Fibroblast of skin of abdomen (primary cell): ENCODE data around the gene KDM5B.
"Not testable (repeated sequence)": the region's sequence is repeated elsewhere in the genome, so short reads cannot be mapped to it uniquely, and the experiment has no call there.

Source experiments
- DNase-seq: peaks from one replicate; pipeline ENCODE4 v3.0.0-alpha.2; 2013

KDM5B gene

DNA sequence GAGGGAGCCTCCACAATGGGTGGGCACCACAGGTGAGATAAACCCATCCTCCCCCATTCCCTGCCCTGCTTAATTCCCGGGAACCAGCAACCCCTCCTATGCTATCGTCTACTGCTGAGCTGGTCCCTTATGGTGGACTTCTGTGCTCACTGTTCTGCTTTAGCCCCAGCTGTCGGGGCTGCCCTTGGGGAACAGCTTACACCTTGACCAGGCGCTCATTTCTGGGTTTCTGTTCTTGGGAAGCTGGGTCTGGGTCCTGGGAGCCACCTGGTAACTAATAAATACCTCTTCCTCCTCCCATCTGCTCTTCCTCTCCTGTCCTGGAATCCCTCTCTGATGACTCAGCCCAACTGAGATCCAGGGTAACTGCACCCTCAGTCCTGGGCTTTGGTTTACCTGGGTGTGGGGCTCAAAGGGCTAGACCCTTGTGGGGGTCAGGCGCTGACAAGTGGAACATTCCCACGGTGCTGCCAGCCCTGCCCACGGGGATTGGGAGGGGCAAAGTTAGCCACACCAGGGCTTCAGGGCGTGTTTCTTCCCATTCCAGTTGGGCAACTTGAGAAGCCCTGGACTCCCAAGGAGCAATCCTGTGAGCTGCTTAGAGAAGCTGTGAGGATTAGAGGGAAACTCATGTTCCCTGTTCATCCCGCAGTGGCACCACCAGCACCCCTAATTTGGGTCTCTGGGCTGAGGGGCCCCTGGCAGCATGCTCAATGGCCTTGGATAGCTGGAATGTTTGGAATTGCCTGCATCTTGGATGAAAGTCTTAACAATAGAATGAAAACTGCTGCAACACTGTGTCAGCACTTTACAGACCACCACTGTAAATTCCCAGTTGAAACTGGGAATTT lies 4.2 kb upstream of the KDM5B start:
- DNase-seq = no peak

DNA sequence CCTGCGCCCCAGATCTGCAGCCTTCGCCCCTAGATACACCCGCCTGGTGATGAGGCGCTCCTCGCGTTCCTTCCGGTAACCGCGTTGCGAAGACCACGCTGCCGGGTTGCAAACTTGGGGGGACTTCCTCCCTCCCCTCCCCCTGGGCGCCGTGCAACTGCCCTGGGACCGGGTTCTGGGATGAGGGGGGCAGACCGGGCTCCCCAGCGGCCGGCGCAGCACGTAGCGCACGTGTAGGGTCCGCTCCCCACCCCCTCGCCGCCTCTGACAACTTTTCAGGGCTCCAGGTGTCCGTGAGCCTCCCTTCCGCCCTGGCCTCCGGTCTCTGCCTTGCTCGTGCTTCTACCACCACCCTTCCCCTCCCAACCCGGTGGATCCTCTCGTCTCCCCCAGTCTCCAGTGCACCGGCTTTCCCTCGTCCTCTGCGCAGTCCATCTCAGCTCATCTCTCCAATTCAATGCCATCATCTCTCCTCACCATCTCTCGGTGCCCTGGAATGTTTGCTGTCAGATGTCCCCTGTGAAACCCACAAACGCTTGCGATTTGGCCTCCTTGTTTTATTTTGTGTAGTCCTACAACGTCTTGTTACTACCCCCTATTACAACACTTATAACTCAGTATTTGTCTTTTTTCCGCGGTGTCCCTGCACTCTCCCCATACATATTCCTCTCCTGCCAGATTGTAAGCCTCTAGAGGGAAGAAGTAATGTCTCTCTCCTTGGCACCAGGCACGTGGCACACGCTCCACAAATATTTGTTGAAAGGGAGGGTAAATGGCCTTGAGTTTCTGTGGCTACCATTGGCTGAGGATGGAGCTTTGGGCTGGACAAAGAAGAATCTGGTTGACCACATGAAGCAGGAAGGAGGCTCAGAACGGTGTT lies 3.3 kb upstream of the KDM5B start:
- peak; percentile 34 for DNase-seq

DNA sequence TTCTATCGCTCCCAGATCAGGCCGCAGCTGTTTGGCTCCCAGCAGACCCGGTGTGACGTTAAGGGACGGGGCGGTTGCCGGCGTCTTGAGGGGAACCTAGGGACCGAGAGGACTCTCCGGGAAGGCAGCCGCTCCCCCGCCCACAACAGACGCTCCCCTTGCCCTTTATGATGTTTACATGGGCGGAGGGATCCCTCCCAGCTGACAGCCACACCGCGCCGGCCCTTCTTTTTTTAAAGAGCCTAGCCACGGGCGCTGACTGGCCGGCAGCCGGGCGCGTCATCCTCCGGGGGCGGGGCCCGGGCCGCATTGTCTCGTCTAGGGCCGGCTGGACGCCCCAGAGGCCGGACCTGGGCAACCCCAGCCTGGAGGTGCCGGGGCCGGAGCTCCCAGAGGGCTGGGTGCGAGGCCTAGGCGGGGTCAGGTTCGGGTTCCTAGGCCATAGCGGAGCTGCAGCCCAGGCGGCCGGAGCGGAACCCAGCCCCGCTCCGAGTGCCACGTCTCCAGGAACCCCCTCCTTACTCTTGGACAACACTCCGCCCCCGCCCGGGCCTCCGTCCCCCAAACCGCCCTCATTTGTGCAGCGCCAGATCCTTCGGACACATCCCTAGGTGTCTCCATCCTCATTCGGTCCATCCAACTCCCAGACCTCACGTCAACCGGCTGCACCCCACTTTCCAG lies 2.5 kb upstream of the KDM5B start, which contains the start of gene PCAT6:
Gene PCAT6, plus strand, starts transcription at position 340 of the 681 bp plus-strand sequence.
- DNase-seq = peak; percentile 98

DNA sequence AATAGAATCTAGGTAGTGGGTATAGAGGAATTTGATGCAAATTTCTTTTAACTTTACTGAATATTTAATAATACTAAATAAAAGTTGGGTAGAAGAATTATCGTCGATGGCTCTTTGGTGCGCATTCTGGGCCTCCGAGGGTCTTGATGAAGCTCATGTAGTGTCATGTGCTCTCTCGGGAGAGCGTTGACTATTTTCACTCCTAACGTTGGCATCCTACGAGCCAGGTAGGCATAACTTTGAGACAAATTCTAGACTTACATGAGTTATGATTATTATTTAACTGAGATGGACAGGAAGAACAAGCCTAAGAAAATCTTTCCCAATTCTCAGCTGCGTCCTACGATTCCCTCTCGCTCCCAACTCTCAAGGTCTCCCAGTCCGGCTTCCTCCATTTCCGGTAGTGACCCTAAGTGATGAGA lies 2.0 kb upstream of the KDM5B start:
- no peak for DNase-seq

DNA sequence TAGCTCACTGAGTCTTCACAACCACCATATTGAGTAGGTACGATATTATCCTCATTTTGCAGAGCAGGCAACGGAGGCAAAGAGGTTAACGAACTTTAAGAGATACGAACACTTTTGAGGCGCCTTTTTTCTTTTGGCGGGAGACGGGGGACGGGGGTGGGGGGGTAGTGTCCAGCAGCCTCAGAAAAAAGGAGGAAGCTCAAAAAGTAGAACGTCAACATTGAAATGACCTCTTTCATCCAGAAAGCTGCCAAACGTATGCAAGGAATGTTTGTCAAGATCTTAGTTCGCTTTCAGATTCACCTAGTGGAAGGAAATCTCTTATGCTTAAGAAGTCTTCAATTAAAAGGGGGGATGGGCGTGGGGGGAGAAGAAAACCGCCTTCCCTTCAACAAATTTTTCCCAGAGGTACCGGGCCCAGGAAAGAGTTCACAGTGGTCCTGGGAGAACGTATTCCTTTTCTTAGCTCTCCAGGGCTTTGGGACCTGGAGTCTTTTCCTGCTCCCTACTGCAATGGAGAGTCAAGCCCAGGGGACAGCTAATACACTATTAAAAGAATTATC lies 1.5 kb upstream of the KDM5B start:
- no peak for DNase-seq

DNA sequence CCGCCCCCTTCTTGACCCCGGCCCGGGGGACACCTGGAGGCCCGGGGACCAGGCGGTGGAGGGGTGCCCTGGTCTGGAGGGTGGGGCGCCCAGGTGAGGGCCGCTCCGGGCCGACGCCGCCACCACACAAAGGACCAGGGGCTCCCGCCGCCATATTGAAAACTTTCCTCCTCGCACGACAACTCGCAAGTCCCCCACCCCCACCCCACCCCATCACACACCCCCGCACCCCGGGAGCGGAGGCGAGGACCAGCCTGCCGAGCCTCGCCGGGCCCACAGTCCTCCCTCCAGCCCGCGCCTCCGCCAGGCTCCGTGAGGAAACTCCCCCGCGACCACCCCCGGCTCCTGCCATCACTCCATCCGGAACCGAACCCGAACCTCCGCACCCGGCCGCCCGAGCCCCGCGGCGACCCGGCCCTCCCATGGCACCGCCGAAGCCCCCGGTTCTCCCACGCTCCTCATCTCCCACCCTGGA lies 733 bp downstream of the KDM5B start:
- peak; percentile 43 for DNase-seq

DNA sequence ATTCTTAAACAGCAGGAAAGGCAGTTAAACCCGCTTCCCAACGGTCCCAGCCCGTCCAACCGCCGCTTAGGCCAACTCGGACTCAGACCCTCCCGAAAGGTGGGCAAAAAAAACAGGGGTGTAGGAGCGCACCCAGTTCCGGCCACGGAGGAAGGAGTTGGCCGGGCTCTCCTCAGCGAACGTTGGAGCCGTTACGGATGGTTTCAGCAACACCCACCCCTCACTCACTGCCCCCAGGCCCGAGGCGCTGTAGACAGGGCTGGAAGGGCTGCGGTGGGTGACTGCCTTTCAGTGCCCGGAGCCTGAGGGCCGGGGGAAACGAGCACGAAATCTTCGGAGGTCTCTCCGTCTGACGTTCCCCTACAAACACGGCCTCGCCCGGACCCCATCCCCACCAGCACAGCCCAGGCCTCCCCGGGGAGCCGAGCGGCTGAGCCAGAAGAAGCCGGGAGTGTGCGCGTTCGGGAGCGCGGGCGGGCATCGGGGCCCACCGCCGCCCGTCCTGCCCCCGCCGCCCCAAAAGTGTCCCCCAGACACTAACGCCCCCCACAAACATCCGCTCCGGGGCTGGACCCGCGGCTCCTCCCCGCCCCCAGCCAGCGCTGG lies 1.3 kb downstream of the KDM5B start:
- no peak for DNase-seq

DNA sequence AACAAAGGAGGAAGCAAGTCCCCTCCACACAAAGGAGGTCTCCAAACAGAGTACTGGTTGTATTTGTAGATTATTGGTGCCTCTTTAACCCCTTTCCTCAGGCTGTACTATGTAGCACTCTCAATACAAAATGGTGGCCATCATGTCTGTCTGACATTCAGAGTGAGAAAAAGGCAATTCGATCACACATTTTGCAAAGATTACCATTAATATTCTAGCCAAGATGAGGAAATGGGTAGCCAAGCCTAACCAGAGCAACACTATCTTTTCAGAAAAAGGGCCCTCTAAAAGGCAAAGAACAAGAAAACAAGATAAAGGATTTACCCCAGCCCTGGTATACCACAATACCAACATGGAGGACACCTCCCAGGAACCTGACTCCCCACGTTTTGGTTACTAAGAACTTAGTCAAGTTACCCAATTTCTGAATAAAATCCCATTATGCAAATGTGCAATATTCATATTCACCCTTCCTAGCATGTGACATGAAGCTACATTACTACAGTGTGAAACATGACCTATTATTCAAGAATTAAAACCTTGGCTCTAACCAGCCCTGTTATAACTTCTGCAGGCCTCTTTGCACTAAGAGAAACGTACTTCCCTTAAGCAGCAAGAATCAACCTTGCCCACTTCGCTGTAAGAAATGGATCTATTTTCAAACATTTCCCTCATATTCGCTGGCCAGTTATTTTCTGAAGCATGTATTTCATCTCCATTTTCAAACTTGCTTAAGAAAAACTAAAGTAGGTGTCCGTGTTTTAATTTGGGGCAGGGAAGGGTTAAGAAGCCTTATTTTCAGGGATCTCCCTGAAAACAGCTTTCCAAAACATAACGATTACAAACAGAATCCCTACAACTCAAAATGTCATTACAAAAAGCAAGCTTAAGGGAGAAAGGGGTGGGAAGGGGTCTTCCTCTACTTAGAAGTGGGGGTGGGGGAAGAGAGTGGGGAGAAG lies 2.1 kb downstream of the KDM5B start:
- no peak for DNase-seq

DNA sequence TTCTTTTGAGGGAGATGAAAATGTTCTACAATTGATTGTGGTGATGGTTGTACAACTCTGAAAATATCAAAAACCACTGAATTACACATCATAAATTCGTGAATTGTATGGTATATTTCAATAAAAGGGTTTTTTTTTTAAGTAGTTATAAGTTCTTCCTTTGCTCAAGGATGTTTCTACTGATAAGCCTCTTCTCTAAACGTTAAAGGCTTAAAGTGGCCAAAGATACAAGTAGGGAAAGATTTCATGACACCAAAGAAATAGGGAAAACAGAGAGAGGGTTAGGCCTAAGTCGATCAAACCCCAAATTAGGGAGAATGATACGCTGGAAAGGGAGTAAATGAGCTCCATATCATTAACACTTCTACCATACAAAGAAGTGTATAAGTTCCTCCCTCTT lies 4.1 kb downstream of the KDM5B start:
- no peak for DNase-seq

DNA sequence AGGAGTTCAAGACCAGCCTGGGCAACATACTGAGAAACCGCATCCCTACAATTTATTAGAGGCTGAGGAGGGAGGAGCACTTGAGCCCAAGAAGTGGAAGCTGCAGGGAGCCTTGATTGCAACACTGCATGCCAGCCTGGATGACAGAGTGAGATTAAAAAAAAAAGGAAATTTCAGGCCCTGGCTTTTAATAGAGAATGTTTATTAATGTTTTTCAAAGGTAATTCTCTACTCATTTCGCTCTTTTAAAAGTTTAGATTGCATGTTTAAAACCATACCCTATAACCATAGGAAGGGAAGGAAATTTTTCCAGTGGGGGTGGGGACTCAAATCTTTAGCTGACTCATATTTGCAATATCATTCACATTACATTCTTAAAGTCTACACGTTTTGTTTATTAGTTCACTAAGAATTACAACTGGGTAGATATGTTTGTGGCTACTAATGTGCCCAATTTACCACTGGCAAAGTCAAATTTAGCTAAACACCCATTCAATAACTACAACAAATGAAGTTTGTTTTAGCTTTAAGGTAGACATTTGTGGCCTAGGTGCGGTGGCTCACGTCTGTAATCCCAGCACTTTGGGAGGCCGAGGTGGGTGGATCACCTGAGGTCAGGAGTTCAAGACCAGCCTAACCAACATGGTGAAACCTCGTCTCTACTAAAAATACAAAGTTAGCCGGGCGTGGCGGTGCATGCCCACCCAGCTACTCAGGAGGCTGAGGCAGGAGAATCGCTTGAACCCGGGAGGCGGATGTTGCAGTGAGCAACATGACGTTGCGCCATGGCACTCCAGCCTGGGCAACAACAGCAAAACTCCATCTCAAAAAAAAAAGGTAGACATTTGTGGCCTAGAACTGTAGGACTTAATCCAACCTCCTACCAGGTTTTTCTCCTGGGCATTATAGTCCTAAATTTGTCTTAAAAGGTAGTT lies 5.0 kb downstream of the KDM5B start:
- peak; percentile 47 for DNase-seq

DNA sequence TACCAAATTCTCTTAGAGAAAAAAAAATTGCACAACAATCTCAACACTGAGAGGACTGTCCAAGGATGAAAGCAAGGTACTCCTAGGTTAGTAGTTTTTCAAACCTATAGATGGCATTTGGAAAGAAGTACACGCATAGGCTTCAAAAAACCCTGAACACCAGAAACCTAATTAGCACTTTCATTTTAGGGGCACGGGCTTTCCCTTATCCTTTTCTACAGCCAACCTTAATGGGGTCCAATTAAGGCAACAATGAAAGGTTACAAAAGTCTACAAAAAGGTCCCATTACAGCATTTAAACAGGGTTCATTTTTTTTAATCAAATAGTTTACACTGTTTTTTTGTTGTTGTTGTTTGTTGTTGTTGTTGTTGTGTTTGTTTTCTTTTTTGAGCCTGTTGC lies 6.2 kb downstream of the KDM5B start:
- no peak for DNase-seq

DNA sequence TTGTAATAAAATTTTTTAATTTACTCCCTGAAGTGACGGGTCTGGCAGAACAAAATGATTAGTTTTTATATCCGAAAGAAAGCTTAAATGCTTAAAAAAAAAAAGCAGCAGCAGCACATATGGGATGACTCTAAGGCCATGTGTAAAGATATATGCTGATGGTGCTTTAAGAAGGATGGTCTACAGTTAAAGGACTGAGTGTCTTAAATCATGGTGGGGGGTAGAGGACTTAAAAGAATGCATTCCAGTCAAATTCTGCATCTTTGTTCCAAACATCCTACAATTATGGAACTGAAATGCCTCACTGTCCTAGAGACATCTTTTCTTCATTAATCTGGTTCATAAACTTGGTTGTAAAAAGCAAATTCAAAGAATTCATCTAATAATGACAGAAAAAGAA lies 7.0 kb downstream of the KDM5B start:
- peak; percentile 71 for DNase-seq

DNA sequence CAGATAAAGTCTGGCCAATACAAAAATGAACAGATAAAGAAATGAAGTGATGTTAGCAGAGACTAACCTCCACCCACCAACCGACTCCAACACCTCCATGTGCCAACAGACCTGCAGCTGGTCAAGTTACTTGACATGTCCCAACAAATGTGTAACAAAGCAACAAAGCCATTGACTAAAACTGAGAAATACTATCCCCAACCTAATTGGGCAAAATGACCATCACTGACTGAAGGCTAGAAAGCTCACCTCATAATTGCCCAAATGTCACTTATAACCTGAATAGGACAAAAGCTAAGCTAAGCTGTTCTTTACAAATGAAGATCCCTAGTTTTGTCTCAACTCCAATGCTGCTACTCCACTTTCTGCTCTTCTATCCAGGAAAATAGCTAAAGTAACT lies 7.5 kb downstream of the KDM5B start:
- no peak for DNase-seq

DNA sequence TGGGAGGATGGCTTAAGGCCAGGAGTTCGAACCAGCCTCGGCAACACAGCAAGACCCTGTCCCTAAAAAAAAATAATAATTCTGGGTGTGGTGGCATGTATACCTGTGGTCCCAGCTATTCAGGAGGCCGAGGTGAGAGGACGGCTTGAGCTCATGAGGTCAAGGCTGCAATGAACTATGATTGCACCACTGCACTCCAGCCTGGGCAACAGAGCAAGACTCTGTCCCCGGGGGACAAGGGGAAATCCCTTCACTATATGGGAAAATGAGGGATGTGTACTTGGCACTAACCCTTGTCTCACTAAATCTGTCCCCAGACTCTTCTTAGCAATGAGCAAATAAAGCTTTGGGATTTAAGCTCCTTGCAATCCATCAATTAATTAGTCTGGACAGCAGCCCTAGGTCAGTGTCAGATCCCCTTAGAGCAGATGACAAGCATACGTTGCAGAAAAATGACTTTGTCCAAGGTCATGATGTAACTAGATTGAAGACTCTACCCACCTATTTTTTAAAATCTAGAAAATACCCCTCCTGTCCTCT lies 9.4 kb downstream of the KDM5B start:
- DNase-seq = no peak

DNA sequence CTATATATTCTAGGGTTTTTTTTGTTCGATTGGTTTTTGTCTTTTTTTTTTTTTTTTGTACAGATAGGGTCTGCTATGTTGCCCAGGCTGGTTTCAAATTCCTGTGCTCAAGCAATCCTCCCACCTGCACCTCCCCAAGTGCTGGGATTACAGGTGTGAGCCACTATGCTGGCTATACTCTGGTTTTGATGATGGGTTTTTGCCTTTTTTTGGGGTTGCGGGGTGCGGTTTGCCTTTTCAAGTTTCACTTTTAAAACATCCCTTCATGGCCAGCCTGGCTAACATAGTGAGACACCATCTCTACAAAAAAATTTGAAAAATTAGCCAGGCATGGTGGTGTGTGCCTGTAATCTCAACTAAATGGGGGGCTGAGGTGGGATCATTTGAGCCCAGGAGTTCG lies 10.0 kb downstream of the KDM5B start:
- DNase-seq = no peak

DNA sequence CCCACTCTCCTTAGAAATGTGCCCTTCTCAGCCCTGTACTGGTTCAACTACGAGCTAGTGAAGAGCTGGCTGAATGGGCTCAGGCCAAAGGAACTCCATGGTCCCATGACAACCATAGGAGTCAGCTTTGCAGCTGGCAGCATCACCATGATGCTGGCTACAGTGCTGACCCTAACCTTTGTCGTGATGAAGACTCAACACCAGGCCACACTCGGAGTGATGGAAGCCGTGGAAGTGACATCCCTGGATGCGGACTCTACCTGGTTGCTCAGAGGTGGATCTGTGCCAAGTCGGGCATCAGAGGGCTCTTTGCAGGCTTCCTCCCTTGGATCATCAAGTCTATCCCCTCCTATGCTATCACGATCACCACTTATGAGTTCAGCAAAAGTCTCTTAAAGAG lies 11.6 kb downstream of the KDM5B start:
- no peak for DNase-seq

DNA sequence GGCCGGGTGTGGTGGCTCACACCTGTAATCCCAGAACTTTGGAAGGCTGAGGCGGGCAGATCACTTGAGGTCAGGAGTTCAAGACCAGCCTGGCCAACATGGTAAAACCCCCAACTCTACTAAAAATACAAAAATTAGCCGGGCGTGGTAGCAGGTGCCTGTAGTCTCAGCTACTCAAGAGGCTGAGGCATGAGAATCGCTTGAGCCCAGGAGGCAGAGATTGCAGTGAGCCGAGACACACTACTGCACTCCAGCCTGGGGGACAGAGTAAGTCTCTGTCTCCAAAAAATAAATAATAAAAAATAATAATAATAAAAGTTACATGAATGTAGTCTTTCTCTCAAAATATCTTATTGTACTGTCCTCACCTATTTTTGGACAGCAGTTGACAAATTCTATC lies 13.3 kb downstream of the KDM5B start:
- DNase-seq = not testable (repeated sequence)

DNA sequence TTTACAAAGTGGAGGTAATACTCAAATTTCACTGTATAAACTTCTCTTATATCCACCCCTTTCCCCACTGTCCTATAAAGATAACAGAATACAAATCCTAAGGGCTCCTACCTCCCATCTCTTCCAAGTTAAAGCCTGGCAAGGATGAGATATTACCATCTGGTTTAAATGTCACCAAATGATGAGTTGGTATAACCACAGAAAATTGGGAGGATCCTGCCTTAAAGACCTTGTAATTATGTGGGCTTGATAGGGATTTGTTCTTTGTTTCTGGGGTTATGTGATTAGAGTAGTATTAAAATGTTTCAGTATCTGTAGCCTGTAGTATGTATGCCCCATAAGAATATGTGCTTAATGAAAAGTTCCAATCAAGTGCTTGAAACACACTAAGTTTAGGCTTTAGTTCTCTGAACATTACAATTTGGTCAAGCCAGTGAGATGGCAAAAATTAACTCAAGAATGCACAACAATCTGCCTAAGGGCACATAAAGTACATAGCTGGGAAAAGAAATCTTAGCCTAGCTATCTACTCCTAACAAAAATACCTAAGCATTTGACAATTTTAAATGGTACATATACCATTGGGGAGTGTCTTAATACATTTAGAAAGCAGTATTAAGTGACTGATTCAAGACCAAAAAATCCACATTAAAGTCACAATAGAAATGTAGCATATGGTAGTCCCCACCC lies 14.0 kb downstream of the KDM5B start:
- no peak for DNase-seq
